HepG2 (cell line): Measurements from ENCODE around the gene RELB. TPM values are rescaled to one million over a fixed set of nuclear protein-coding genes. Genes with fewer than 3 reads are reported as not detected.

Source experiments
- ATAC-seq: fragments of 200-7000 bp; cut with Tn5 transposase; 3 replicates; pipeline ENCODE4 v1.9.1; 2020; ENCODE audit warnings: mild to moderate bottlenecking, moderate library complexity
- BruUV-seq: library from RNA; stranded (reverse); fragments of 400-500 nt; replicated peaks from 2 replicates; lab custom pipeline; 2021; lab: Mats Ljungman, UMichigan
- CTCF ChIA-PET: fragments of 300-600 bp; formaldehyde crosslinking; extraction: SDS; loops from one replicate; lab custom pipeline; 2021; ENCODE audit warnings: low total read pairs, inconsistent platforms, low intra/inter-chr PET ratio; lab: Yijun Ruan, JAX
- POLR2A ChIA-PET: fragments of 350-600 bp; sonication (Branson Sonifier 250); formaldehyde crosslinking; loops from one replicate; lab custom pipeline; 2020; ENCODE audit warnings: antibody characterized with exemption, inconsistent platforms; lab: Yijun Ruan, JAX
- DNase-seq: peaks from one replicate; pipeline ENCODE4 v3.0.0-alpha.2; 2015; ENCODE audit warnings: low spot score
- FAIRE-seq: peaks from 3 replicates; lab custom pipeline; 2011; peaks lifted over from hg19 to GRCh38; lab: Jason Lieb, UNC
- H2AFZ ChIP-seq: one replicate; pipeline ENCODE4 v1.6.1; 2011; ENCODE audit warnings: low read length, inconsistent platforms
- H3K27ac ChIP-seq: fragments of 300-600 bp; 3 replicates; pipeline ENCODE4 v1.8.0; 2011; ENCODE audit warnings: mixed run types, mild to moderate bottlenecking, mixed read lengths, low read length, inconsistent platforms; ENCODE audit not compliant: insufficient read depth; ENCODE audit errors: extremely low read length
- H3K27me3 ChIP-seq, 2 experiments: fragments of 200-600 bp in 1 of 2; 2 replicates in 1 of 2; 3 replicates in 1 of 2; pipeline versions ENCODE4 v1.6.0 to v1.8.0; 2011; ENCODE audit warnings: low read length in 2 of 2, mild to moderate bottlenecking in 2 of 2, moderate library complexity in 2 of 2, inconsistent platforms in 1 of 2; ENCODE audit not compliant: insufficient read depth in 2 of 2, control insufficient read depth in 1 of 2
- H3K36me3 ChIP-seq, 2 experiments: fragments of 200-600 bp in 1 of 2; replicated peaks in 1 of 2; 2 replicates in 1 of 2; 3 replicates in 1 of 2; pipeline versions ENCODE4 v1.5.1 to v1.8.0; 2011; ENCODE audit warnings: low read length in 2 of 2, inconsistent platforms in 1 of 2; ENCODE audit not compliant: insufficient read depth in 2 of 2, control insufficient read depth in 1 of 2
- H3K4me1 ChIP-seq: 2 replicates; pipeline ENCODE4 v1.5.1; 2012; ENCODE audit warnings: low read length, inconsistent platforms; ENCODE audit not compliant: insufficient read depth
- H3K4me2 ChIP-seq: 2 replicates; pipeline ENCODE4 v1.6.0; 2011; ENCODE audit warnings: low read depth, low read length, inconsistent platforms
- H3K4me3 ChIP-seq, 3 experiments: fragments of 200-600 bp in 1 of 3; sonication (generic), shearing (Covaris generic) in 1 of 3; replicated peaks in 1 of 3; 2 replicates each; pipeline ENCODE4 v1.5.1; 2011 to 2016; ENCODE audit warnings: low read length in 3 of 3, inconsistent platforms in 2 of 3, low read depth in 2 of 3, mild to moderate bottlenecking in 2 of 3, control low read depth in 1 of 3, mixed read lengths in 1 of 3; ENCODE audit not compliant: insufficient read depth in 1 of 3
- H3K79me2 ChIP-seq: one replicate; pipeline ENCODE4 v1.6.1; 2011; ENCODE audit warnings: low read length, inconsistent platforms; ENCODE audit not compliant: insufficient read depth
- H3K9ac ChIP-seq: 2 replicates; pipeline ENCODE4 v1.6.0; 2011; ENCODE audit warnings: mild to moderate bottlenecking, low read depth, low read length, inconsistent platforms; ENCODE audit not compliant: insufficient read depth
- H3K9me3 ChIP-seq: 2 replicates; pipeline ENCODE4 v1.5.1; 2012; ENCODE audit warnings: mild to moderate bottlenecking, low read length
- H4K20me1 ChIP-seq: 2 replicates; pipeline ENCODE4 v1.6.0; 2011; ENCODE audit warnings: inconsistent platforms, mild to moderate bottlenecking, low read length, moderate library complexity; ENCODE audit not compliant: insufficient read depth
- AKAP8 ChIP-seq: sonication (generic); formaldehyde crosslinking; IDR thresholded peaks from 2 replicates; pipeline ENCODE4 v1.5.1; 2020; ENCODE audit warnings: mild to moderate bottlenecking, missing genetic modification reagents
- MAZ ChIP-seq, 2 experiments: sonication (generic) in 1 of 2; formaldehyde crosslinking in 1 of 2; IDR thresholded peaks; 2 replicates each; pipeline versions ENCODE4 v1.5.0 to v1.6.1; 2012 to 2020; ENCODE audit warnings: low read depth in 2 of 2, mild to moderate bottlenecking in 2 of 2, borderline replicate concordance in 1 of 2, improper control_type of control experiment in 1 of 2, low read length in 1 of 2, missing genetic modification reagents in 1 of 2, moderate library complexity in 1 of 2
- SP4 ChIP-seq: sonication (generic); formaldehyde crosslinking; IDR thresholded peaks from 2 replicates; pipeline ENCODE4 v1.8.1; 2023; ENCODE audit warnings: mild to moderate bottlenecking, missing genetic modification reagents
- ZBTB3 ChIP-seq: sonication (generic); formaldehyde crosslinking; IDR thresholded peaks from 2 replicates; pipeline ENCODE4 v1.4.0; 2020; ENCODE audit warnings: low read depth, mild to moderate bottlenecking, moderate library complexity, missing genetic modification reagents, borderline replicate concordance
- ZNF773 ChIP-seq: sonication (generic); formaldehyde crosslinking; IDR thresholded peaks from 2 replicates; pipeline ENCODE4 v1.4.0; 2020; ENCODE audit warnings: missing genetic modification reagents, borderline replicate concordance
- ZNF788 ChIP-seq: sonication (generic); formaldehyde crosslinking; IDR thresholded peaks from 2 replicates; pipeline ENCODE4 v1.5.0; 2020; ENCODE audit warnings: mild to moderate bottlenecking, missing genetic modification reagents, borderline replicate concordance
- WGBS: methylation state at CpG from one replicate; pipeline ENCODE4 v1.1.6; 2017; ENCODE audit warnings: low lambda C conversion rate; 5-methylcytosine and 5-hydroxymethylcytosine counted together
- in situ Hi-C: cut with HindIII; loops from 2 replicates; pipeline ENCODE4 v1.10.0; 2017; ENCODE audit warnings: low pct_unique_long_range_greater_than_20kb; ENCODE audit not compliant: extremely low pct_ligation_motif_present
- intact Hi-C: fragments of 100-400 bp; cut with micrococcal nuclease; formaldehyde crosslinking; loops from one replicate; pipeline ENCODE4 v1.10.0; 2022; ENCODE audit not compliant: unreplicated experiment
- polyA plus RNA-seq, 8 experiments: library from polyadenylated mRNA; depleted of rRNA in 3 of 8; stranded (reverse) in 7 of 8; unstranded in 1 of 8; fragments of >200 nt; fragmentation: Illumina TruSeq in 4 of 8; extraction: Trizol in 4 of 8; gene quantifications; 2 replicates each; pipeline versions ENCODE4 v1.2.1 to v1.2.3, GENCODE V29; 2011 to 2016; ENCODE audit warnings: low read depth in 4 of 8, missing spikeins in 1 of 8, mixed read lengths in 1 of 8; ENCODE audit not compliant: insufficient read depth in 1 of 8
- total RNA-seq, 5 experiments: library from RNA; depleted of rRNA; stranded (reverse); fragments of >200 nt; fragmentation: Illumina TruSeq; extraction: Trizol; gene quantifications; 2 replicates each; pipeline ENCODE4 v1.2.3, GENCODE V29; 2016; ENCODE audit warnings: low read depth in 1 of 5
- TF ChIP-seq, protein P1 (sequence below): sonication (generic); formaldehyde crosslinking; IDR thresholded peaks from 2 replicates; pipeline ENCODE4 v1.4.0; 2020; ENCODE audit warnings: missing genetic modification reagents
- TF ChIP-seq, protein P2 (sequence below): sonication (generic); formaldehyde crosslinking; IDR thresholded peaks from 2 replicates; pipeline ENCODE4 v1.5.0; 2020; ENCODE audit warnings: mild to moderate bottlenecking, missing genetic modification reagents, borderline replicate concordance
- TF ChIP-seq, protein P3 (sequence below): sonication (generic); formaldehyde crosslinking; IDR thresholded peaks from 2 replicates; pipeline ENCODE4 v1.4.0; 2020; ENCODE audit warnings: missing genetic modification reagents

Gene RELB
- total and polyA plus RNA-seq, 2 of the 13 experiments (the other 11 are each of a cell fraction or from before 2014, with no cell fraction given): 1.9 to 3.5 TPM

DNA sequence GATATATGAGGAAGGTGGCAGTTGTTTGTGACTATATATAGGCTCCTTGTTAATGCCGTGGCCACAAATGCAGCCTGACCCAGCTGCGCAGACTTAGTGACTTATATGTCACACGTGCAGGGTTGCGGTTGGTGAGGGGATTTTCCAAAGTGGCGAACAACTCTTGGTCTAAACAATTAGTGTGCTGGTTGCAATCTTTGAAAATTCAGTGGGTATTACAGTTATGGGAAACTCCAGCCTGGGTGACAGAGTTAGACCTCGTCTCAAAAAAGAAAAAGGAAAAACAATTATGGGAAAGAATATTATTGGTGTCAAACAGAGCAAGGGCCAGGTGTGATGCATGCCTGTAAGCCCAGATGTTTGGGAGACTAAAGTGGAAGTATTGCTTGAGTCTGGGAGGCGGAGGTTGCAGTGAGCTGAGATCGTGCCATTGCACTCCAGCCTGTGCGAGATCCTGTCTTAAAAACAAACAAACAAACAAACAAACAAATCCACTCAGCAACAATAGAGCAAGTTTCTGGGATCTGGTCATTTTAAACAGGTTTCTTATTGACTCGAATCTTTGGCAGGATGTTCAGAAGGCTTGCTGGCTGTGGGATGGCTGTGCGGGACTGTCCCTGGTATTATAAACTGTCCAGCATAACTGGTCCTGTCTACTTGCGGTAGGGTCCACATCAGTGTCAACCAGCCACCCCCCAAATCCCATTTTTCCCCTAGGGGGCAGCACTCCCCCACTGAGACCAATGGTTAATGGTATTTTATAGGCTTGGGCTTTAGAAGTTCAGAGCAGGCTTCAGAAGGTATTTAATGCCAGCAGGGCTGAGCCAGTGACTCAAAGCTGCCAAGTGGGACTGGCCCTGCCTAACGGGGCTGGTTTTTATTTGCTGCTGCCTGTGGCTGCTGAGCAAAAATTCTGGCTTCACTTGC, 15.4 kb downstream of the RELB start (continued):
- TF ChIP-seq AKAP8 (no peak), ZNF788 (CRISPR knock-in tag) (0 out of 2 replicates have a peak, but pooled peaks have one; percentile 33), ZBTB3 (CRISPR knock-in tag) (no peak), ZNF773 (no peak), MAZ (IDR thresholded peaks at IDR 0.05; ENCODE audit: borderline replicate concordance, low read depth, low read length) (no peak), MAZ (CRISPR knock-in tag; IDR thresholded peaks at IDR 0.05; ENCODE audit: low read depth) (0 out of 2 replicates have a peak, but pooled peaks have one; percentile 22)
- TF ChIP-seq, protein P1, sequence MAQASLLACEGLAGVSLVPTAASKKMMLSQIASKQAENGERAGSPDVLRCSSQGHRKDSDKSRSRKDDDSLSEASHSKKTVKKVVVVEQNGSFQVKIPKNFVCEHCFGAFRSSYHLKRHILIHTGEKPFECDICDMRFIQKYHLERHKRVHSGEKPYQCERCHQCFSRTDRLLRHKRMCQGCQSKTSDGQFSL (CRISPR knock-in tag): peak; percentile 90

DNA sequence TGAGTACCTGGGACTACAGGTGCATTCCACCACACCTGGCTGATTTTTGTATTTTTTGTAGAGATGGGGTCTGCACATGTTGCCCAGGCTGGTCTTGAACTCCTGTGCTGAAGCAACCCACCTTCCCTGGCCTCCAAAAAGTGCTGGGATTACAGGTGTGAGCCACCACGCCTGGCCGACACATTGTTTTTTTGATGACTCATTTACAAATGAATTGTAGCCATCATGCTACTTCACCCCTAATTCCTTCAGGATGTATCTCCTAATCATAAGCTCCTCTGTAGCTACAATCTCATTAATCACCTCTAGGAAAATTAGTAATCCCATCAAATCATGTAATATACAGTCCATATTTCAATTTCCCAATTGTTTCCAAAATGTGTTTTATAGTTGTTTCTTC, 17.9 kb downstream of the RELB start:
- intact Hi-C loops: loop anchor here (5.0 kb wide), 1 partner anchor 108 kb away; no protein-coding TSS in a partner anchor
- FAIRE-seq (no peak), DNase-seq (no peak), ATAC-seq (no peak)
- no peak overlapping the region for H2AFZ ChIP-seq
- no peaks in the 10 kb centered on the region for H3K36me3 ChIP-seq
- no peaks in the 10 kb centered on the region for H3K27me3 ChIP-seq
- in situ Hi-C loops: loop anchor here (5.0 to 10.0 kb wide), 2 partner anchors 43 to 106 kb away; no protein-coding TSS in a partner anchor
- POLR2A ChIA-PET: interaction anchor here (0.7 to 3.1 kb wide), 2 partner anchors 18 to 20 kb away, joined by 3 to 8 read pairs; partner anchors contain the start of gene CLASRP
- BruUV-seq: no TSS peak
- no peak overlapping the region for H3K4me3 ChIP-seq
- no peaks in the 10 kb centered on the region for H4K20me1 ChIP-seq
- no peak overlapping the region for H3K9ac ChIP-seq
- H3K9me3 ChIP-seq: no peaks in the 10 kb centered on the region
- 100% methylated on average over 2 of the region's 2 CpGs for WGBS
- CTCF ChIA-PET: no interaction called here
- 0 out of 2 replicates have a peak, but pooled peaks cover 16% of the 10 kb centered on the region for H3K4me1 ChIP-seq
- H3K4me2 ChIP-seq: no peak overlapping the region
- H3K27ac ChIP-seq: no peak overlapping the region
- no peaks in the 10 kb centered on the region for H3K79me2 ChIP-seq
- TF ChIP-seq, protein P2, sequence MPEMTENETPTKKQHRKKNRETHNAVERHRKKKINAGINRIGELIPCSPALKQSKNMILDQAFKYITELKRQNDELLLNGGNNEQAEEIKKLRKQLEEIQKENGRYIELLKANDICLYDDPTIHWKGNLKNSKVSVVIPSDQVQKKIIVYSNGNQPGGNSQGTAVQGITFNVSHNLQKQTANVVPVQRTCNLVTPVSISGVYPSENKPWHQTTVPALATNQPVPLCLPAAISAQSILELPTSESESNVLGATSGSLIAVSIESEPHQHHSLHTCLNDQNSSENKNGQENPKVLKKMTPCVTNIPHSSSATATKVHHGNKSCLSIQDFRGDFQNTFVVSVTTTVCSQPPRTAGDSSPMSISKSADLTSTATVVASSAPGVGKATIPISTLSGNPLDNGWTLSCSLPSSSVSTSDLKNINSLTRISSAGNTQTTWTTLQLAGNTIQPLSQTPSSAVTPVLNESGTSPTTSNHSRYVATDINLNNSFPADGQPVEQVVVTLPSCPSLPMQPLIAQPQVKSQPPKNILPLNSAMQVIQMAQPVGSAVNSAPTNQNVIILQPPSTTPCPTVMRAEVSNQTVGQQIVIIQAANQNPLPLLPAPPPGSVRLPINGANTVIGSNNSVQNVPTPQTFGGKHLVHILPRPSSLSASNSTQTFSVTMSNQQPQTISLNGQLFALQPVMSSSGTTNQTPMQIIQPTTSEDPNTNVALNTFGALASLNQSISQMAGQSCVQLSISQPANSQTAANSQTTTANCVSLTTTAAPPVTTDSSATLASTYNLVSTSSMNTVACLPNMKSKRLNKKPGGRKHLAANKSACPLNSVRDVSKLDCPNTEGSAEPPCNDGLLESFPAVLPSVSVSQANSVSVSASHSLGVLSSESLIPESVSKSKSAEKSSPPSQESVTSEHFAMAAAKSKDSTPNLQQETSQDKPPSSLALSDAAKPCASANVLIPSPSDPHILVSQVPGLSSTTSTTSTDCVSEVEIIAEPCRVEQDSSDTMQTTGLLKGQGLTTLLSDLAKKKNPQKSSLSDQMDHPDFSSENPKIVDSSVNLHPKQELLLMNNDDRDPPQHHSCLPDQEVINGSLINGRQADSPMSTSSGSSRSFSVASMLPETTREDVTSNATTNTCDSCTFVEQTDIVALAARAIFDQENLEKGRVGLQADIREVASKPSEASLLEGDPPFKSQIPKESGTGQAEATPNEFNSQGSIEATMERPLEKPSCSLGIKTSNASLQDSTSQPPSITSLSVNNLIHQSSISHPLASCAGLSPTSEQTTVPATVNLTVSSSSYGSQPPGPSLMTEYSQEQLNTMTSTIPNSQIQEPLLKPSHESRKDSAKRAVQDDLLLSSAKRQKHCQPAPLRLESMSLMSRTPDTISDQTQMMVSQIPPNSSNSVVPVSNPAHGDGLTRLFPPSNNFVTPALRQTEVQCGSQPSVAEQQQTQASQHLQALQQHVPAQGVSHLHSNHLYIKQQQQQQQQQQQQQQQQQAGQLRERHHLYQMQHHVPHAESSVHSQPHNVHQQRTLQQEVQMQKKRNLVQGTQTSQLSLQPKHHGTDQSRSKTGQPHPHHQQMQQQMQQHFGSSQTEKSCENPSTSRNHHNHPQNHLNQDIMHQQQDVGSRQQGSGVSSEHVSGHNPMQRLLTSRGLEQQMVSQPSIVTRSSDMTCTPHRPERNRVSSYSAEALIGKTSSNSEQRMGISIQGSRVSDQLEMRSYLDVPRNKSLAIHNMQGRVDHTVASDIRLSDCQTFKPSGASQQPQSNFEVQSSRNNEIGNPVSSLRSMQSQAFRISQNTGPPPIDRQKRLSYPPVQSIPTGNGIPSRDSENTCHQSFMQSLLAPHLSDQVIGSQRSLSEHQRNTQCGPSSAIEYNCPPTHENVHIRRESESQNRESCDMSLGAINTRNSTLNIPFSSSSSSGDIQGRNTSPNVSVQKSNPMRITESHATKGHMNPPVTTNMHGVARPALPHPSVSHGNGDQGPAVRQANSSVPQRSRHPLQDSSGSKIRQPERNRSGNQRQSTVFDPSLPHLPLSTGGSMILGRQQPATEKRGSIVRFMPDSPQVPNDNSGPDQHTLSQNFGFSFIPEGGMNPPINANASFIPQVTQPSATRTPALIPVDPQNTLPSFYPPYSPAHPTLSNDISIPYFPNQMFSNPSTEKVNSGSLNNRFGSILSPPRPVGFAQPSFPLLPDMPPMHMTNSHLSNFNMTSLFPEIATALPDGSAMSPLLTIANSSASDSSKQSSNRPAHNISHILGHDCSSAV (CRISPR knock-in tag): no peak
- TF ChIP-seq, protein P3, sequence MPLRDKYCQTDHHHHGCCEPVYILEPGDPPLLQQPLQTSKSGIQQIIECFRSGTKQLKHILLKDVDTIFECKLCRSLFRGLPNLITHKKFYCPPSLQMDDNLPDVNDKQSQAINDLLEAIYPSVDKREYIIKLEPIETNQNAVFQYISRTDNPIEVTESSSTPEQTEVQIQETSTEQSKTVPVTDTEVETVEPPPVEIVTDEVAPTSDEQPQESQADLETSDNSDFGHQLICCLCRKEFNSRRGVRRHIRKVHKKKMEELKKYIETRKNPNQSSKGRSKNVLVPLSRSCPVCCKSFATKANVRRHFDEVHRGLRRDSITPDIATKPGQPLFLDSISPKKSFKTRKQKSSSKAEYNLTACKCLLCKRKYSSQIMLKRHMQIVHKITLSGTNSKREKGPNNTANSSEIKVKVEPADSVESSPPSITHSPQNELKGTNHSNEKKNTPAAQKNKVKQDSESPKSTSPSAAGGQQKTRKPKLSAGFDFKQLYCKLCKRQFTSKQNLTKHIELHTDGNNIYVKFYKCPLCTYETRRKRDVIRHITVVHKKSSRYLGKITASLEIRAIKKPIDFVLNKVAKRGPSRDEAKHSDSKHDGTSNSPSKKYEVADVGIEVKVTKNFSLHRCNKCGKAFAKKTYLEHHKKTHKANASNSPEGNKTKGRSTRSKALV (CRISPR knock-in tag): no peak
- no peak for TF ChIP-seq SP4
